Brain microvascular endothelial cell (primary cell): Measurements from ENCODE around the gene PLD1.
A peak's percentile ranks its signal among the peaks of the same experiment; 100 is the strongest.

Source experiments
- DNase-seq: peaks from one replicate; pipeline ENCODE4 v3.0.0-alpha.2; 2020
- H3K27ac ChIP-seq: fragments of 250-450 bp; sonication (Bioruptor Pico); 2 replicates; pipeline ENCODE4 v1.5.1; 2020; ENCODE audit warnings: mild to moderate bottlenecking, moderate library complexity
- H3K27me3 ChIP-seq: fragments of 250-450 bp; sonication (Bioruptor Pico); replicated peaks from 2 replicates; pipeline ENCODE4 v1.5.1; 2020; ENCODE audit warnings: mild to moderate bottlenecking
- H3K36me3 ChIP-seq: fragments of 250-450 bp; sonication (Bioruptor Pico); replicated peaks from 2 replicates; pipeline ENCODE4 v1.5.1; 2020; ENCODE audit warnings: mild to moderate bottlenecking
- H3K4me3 ChIP-seq: 2 replicates; pipeline ENCODE4 v1.5.1; 2011; ENCODE audit warnings: low read depth, mild to moderate bottlenecking, control low read depth, low read length, moderate library complexity
- in situ Hi-C: cut with HindIII; loops from 2 replicates; pipeline ENCODE4 v1.10.0; 2017; ENCODE audit warnings: low sequenced_read_pairs, low pct_ligation_motif_present
- TF ChIP-seq, protein P1 (sequence below): IDR thresholded peaks from 2 replicates; pipeline ENCODE4 v1.5.1; 2011; ENCODE audit warnings: low read depth, mild to moderate bottlenecking, moderate library complexity, low read length, control low read depth, inconsistent platforms; ENCODE audit errors: missing control alignments

Gene PLD1

DNA sequence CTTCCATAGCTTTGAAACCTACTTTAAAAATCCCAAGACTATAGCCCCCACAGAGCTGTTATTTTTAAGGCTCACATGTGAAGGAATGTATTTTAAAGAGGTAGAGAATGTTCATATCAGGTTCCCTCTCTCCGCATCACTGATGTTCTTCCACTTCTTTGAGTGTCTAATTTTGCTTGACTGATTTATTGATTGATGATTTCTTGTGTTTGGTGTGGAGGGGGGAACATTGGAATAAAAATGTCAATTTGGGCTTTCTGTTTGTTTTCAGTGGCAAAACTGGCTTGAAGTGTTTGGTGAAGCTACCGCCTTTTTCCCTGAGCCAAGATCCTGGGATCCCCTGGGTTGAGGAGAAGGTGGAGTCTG lies 30.1 kb upstream of the PLD1 start:
- Histone ChIP-seq H3K36me3 (no peaks in the 10 kb centered on the region), H3K27ac (no peak overlapping the region), H3K4me3 (no peak overlapping the region), H3K27me3 (no peaks in the 10 kb centered on the region)
- in situ Hi-C loops, result no loop called here
- no peak for DNase-seq
- TF ChIP-seq, protein P1, sequence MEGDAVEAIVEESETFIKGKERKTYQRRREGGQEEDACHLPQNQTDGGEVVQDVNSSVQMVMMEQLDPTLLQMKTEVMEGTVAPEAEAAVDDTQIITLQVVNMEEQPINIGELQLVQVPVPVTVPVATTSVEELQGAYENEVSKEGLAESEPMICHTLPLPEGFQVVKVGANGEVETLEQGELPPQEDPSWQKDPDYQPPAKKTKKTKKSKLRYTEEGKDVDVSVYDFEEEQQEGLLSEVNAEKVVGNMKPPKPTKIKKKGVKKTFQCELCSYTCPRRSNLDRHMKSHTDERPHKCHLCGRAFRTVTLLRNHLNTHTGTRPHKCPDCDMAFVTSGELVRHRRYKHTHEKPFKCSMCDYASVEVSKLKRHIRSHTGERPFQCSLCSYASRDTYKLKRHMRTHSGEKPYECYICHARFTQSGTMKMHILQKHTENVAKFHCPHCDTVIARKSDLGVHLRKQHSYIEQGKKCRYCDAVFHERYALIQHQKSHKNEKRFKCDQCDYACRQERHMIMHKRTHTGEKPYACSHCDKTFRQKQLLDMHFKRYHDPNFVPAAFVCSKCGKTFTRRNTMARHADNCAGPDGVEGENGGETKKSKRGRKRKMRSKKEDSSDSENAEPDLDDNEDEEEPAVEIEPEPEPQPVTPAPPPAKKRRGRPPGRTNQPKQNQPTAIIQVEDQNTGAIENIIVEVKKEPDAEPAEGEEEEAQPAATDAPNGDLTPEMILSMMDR, result no peak

DNA sequence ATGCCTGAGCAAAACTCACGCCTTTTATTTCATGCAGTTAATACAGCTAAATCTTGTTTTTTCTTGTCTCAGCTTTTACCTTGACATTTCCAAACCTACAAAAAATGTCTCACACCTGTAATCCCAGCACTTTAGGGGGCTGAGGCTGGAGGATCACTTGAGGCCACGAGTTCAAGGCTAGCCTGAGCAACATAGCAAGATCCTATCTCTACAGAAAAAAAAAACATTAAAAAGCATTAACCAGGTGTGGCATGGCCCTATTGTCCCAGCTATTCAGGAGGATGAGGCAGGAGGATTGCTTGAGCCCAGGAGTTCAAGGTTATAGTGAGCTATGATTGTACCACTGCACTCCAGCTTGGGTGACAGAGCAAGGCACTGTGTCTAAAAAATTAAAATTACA lies 29.0 kb upstream of the PLD1 start:
- TF ChIP-seq, protein P1, result no peak
- in situ Hi-C loops, result no loop called here
- H3K4me3 ChIP-seq, result no peak overlapping the region
- no peaks in the 10 kb centered on the region for H3K27me3 ChIP-seq
- DNase-seq, result no peak
- H3K36me3 ChIP-seq, result no peaks in the 10 kb centered on the region
- peak overlapping the region; percentile 94 for H3K27ac ChIP-seq

DNA sequence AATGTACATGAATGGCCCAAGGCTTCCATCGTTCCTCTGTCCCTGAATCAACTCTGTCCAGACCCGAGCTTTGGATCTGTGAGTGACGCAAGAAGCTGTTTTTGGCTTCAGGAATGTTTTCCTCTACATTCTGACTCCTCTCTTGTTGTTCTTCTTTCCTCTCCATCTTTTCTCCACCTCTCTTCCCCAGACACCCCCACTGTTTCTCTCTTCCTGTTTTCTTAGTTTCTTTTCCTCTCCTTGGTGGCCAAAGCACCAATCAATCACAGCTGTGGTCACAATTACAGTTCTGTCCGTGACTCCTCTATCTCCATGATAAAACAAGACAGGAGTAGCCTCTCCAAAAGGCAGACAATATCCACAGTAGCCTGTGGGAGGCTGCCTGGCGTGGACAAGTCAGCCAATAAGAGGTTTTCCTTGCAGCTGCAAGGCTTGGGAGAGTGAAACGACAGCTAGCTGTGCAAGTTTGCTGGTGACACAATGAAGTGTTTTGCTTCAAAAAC lies 28.0 kb upstream of the PLD1 start:
- Histone ChIP-seq H3K4me3 (peak overlapping the region; percentile 33), H3K27me3 (no peaks in the 10 kb centered on the region), H3K36me3 (no peaks in the 10 kb centered on the region), H3K27ac (peak overlapping the region; percentile 94)
- TF ChIP-seq, protein P1, result peak; percentile 29
- in situ Hi-C loops, result no loop called here
- peak; percentile 91 for DNase-seq

DNA sequence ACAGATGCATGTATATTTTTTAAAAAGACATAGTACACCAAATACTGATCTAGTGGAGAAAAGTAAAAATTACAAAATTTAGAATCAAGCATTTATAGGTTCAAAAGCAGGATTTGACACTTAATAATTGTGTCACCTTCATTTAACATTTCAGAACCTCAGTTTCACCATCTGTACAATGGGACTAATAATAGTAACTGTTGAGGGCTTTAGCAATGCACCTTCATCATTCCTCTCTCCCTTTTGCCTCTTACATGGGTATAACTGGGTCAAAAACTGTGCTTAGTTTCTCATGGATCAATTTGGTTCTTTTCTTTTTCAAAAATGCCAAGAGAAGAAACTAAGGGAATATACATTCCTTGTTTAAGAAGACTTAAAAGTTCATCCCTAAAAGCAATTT lies 27.4 kb upstream of the PLD1 start:
- peak overlapping the region; percentile 94 for H3K27ac ChIP-seq
- in situ Hi-C loops, result no loop called here
- TF ChIP-seq, protein P1, result no peak
- no peak for DNase-seq
- no peak overlapping the region for H3K4me3 ChIP-seq
- no peaks in the 10 kb centered on the region for H3K36me3 ChIP-seq
- no peaks in the 10 kb centered on the region for H3K27me3 ChIP-seq

DNA sequence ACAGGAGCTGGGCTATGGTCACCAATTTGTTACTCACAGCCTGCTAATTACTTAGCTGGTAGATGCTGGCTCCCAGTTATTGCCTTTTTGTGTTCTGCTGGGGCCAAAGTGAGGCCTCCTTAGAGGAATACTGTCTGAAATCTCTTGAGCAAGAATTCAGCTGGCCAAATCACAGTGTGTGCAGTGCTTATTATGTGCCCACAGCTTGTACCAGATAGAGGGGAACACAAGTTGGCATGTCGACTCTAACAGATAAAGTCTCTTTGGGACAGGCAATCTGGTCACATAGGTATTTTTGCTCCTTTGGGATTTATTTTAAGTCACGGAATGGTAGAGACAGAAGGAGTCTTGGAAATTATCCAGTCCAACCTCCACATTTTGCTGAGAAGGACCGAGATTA lies 26.6 kb upstream of the PLD1 start:
- Histone ChIP-seq H3K4me3 (no peak overlapping the region), H3K36me3 (no peaks in the 10 kb centered on the region), H3K27me3 (no peaks in the 10 kb centered on the region), H3K27ac (no peak overlapping the region)
- TF ChIP-seq, protein P1, result no peak
- DNase-seq, result no peak
- in situ Hi-C loops, result no loop called here

DNA sequence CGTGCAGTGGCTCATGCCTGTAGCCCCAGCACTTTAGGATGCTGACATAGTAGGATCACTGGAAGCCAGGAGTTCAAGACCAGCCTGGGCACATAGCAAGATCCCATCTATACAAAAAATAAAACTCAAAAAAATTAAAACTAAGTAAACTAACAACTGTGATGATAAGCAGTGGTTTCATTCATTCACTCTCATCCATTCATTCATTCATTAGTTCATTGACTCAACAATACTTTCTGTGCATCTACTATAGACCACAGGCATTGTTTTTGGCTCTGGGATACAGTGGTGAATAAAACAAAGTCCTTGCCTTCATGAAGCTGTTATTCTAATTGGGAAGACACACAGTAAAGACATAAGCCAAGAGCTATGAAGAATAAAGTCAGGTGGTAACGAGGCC lies 25.3 kb upstream of the PLD1 start:
- Histone ChIP-seq H3K27ac (no peak overlapping the region), H3K27me3 (no peaks in the 10 kb centered on the region), H3K36me3 (no peaks in the 10 kb centered on the region), H3K4me3 (no peak overlapping the region)
- TF ChIP-seq, protein P1, result no peak
- no peak for DNase-seq
- in situ Hi-C loops, result no loop called here
